H1 (cell line): ENCODE data around the gene GPHB5. TPM values are rescaled to one million over a fixed set of nuclear protein-coding genes. Genes with fewer than 3 reads are reported as not detected.

Source experiments
- CTCF ChIA-PET: fragments of 300-600 bp; sonication (Branson Sonifier 250); formaldehyde crosslinking; loops from one replicate; lab custom pipeline; 2021; ENCODE audit not compliant: partially characterized antibody; lab: Charles Lee
- POLR2A ChIA-PET: fragments of 300-600 bp; sonication (Branson Sonifier 250); formaldehyde crosslinking; loops from one replicate; lab custom pipeline; 2021; ENCODE audit warnings: inconsistent platforms; ENCODE audit not compliant: partially characterized antibody; lab: Charles Lee
- DNase-seq, 2 experiments: peaks; one replicate each; pipeline versions ENCODE4 v3.0.0 to v3.0.0-alpha.2; 2010 to 2022; ENCODE audit warnings: low spot score in 2 of 2, low read depth in 1 of 2, mixed read lengths in 1 of 2
- FAIRE-seq: peaks from 2 replicates; lab custom pipeline; 2011; peaks lifted over from hg19 to GRCh38; lab: Jason Lieb, UNC
- H2AFZ ChIP-seq: 2 replicates; pipeline ENCODE4 v1.8.1; 2012; ENCODE audit warnings: low read length, inconsistent platforms
- H2AK5ac ChIP-seq: 2 replicates; pipeline ENCODE4 v1.6.1; 2013; ENCODE audit warnings: low read depth, low read length
- H2BK120ac ChIP-seq: replicated peaks from 2 replicates; pipeline ENCODE3; 2013; ENCODE audit warnings: low read depth, low read length, inconsistent platforms
- H2BK12ac ChIP-seq: 2 replicates; pipeline ENCODE4 v1.6.1; 2013; ENCODE audit warnings: low read depth, low read length
- H2BK15ac ChIP-seq: 2 replicates; pipeline ENCODE4 v1.6.1; 2013; ENCODE audit warnings: low read length
- H2BK20ac ChIP-seq: 2 replicates; pipeline ENCODE4 v1.6.1; 2013; ENCODE audit warnings: low read length
- H2BK5ac ChIP-seq: 2 replicates; pipeline ENCODE4 v1.6.1; 2013; ENCODE audit warnings: low read depth, low read length
- H3K14ac ChIP-seq: 2 replicates; pipeline ENCODE4 v1.6.1; 2013; ENCODE audit warnings: inconsistent platforms; ENCODE audit not compliant: insufficient read length
- H3K18ac ChIP-seq: 2 replicates; pipeline ENCODE4 v1.6.1; 2013; ENCODE audit warnings: low read length; ENCODE audit errors: extremely low read depth
- H3K23ac ChIP-seq: 2 replicates; pipeline ENCODE4 v1.6.1; 2013; ENCODE audit warnings: inconsistent platforms; ENCODE audit not compliant: insufficient read length
- H3K23me2 ChIP-seq: 2 replicates; pipeline ENCODE4 v1.6.1; 2013; ENCODE audit warnings: low read depth, low read length
- H3K27ac ChIP-seq: 2 replicates; pipeline ENCODE4 v1.6.1; 2011; ENCODE audit warnings: low read depth, low read length, inconsistent platforms
- H3K27me3 ChIP-seq, 4 experiments: replicated peaks in 1 of 4; 1 replicate in 1 of 4; 2 replicates in 3 of 4; pipeline versions ENCODE4 v1.6.1 to v1.8.1; 2011 to 2013; ENCODE audit warnings: low read length in 3 of 4, mild to moderate bottlenecking in 3 of 4, inconsistent platforms in 2 of 4, mixed read lengths in 2 of 4, moderate library complexity in 1 of 4; ENCODE audit not compliant: control insufficient read depth in 3 of 4, insufficient read depth in 3 of 4; ENCODE audit errors: extremely low read depth in 1 of 4
- H3K36me3 ChIP-seq, 4 experiments: 2 replicates each; pipeline versions ENCODE4 v1.6.1 to v1.8.1; 2011 to 2013; ENCODE audit warnings: mild to moderate bottlenecking in 4 of 4, low read length in 3 of 4, moderate library complexity in 2 of 4, control low read depth in 1 of 4, inconsistent platforms in 1 of 4; ENCODE audit not compliant: insufficient read depth in 4 of 4, control insufficient read depth in 2 of 4
- H3K4ac ChIP-seq: replicated peaks from 2 replicates; pipeline ENCODE3; 2013; ENCODE audit warnings: low read length, low read depth, mixed read lengths, inconsistent platforms; ENCODE audit not compliant: insufficient read length
- H3K4me1 ChIP-seq, 4 experiments: replicated peaks in 1 of 4; 1 replicate in 1 of 4; 2 replicates in 3 of 4; pipeline versions ENCODE4 v1.6.1 to v1.8.1; 2011 to 2013; ENCODE audit warnings: low read length in 3 of 4, inconsistent platforms in 2 of 4, mixed read lengths in 1 of 4; ENCODE audit not compliant: insufficient read depth in 4 of 4, control insufficient read depth in 3 of 4
- H3K4me2 ChIP-seq, 2 experiments: 2 replicates each; pipeline versions ENCODE4 v1.6.1 to v1.8.1; 2011 to 2013; ENCODE audit warnings: low read depth in 2 of 2, low read length in 2 of 2, control low read depth in 1 of 2, inconsistent platforms in 1 of 2, mild to moderate bottlenecking in 1 of 2; ENCODE audit not compliant: insufficient read depth in 1 of 2
- H3K4me3 ChIP-seq, 4 experiments: fragments of 200-600, 300-600 bp in 1 of 4; sonication (generic), shearing (Covaris generic), sonication (Bioruptor Twin) in 1 of 4; 2 replicates each; pipeline versions ENCODE4 v1.5.1 to v1.8.1; 2011 to 2016; ENCODE audit warnings: low read length in 4 of 4, low read depth in 3 of 4, control low read depth in 2 of 4, inconsistent platforms in 2 of 4, mild to moderate bottlenecking in 2 of 4, mixed read lengths in 1 of 4, moderate library complexity in 1 of 4; ENCODE audit not compliant: insufficient read depth in 2 of 4; ENCODE audit errors: extremely low read depth in 1 of 4
- H3K56ac ChIP-seq: replicated peaks from 2 replicates; pipeline ENCODE3; 2013; ENCODE audit warnings: low read depth, mild to moderate bottlenecking, mixed read lengths, low read length, inconsistent platforms; ENCODE audit not compliant: insufficient read length
- H3K79me1 ChIP-seq: 2 replicates; pipeline ENCODE4 v1.6.1; 2013; ENCODE audit warnings: low read depth, low read length, control low read depth
- H3K79me2 ChIP-seq, 2 experiments: 2 replicates each; pipeline versions ENCODE4 v1.6.1 to v1.8.1; 2012 to 2013; ENCODE audit warnings: low read length in 2 of 2, mild to moderate bottlenecking in 2 of 2, inconsistent platforms in 1 of 2; ENCODE audit not compliant: insufficient read depth in 2 of 2, control insufficient read depth in 1 of 2
- H3K9ac ChIP-seq, 4 experiments: replicated peaks in 1 of 4; 1 replicate in 1 of 4; 2 replicates in 3 of 4; pipeline versions ENCODE4 v1.6.1 to v1.8.1; 2011 to 2013; ENCODE audit warnings: low read depth in 3 of 4, low read length in 3 of 4, control low read depth in 2 of 4, mild to moderate bottlenecking in 2 of 4, moderate library complexity in 2 of 4, inconsistent platforms in 1 of 4; ENCODE audit errors: extremely low read depth in 1 of 4
- H3K9me3 ChIP-seq, 2 experiments: 2 replicates each; pipeline versions ENCODE4 v1.6.1 to v1.8.1; 2012 to 2013; ENCODE audit warnings: mild to moderate bottlenecking in 2 of 2, moderate library complexity in 2 of 2, control low read depth in 1 of 2, inconsistent platforms in 1 of 2, low read depth in 1 of 2, low read length in 1 of 2, mixed read lengths in 1 of 2; ENCODE audit not compliant: insufficient read depth in 2 of 2
- H4K20me1 ChIP-seq, 2 experiments: replicated peaks in 1 of 2; 2 replicates each; pipeline versions ENCODE3 to v1.8.1; 2011 to 2013; ENCODE audit warnings: inconsistent platforms in 2 of 2, low read length in 2 of 2, mild to moderate bottlenecking in 1 of 2; ENCODE audit not compliant: insufficient read depth in 2 of 2, control insufficient read depth in 1 of 2
- H4K5ac ChIP-seq: 2 replicates; pipeline ENCODE4 v1.6.1; 2013; ENCODE audit warnings: low read length, low read depth, mixed read lengths, inconsistent platforms; ENCODE audit not compliant: insufficient read length
- H4K8ac ChIP-seq: 2 replicates; pipeline ENCODE4 v1.8.0; 2013; ENCODE audit warnings: mild to moderate bottlenecking, moderate library complexity, low read length, inconsistent platforms; ENCODE audit not compliant: insufficient read depth; ENCODE audit errors: extremely low read depth
- H4K91ac ChIP-seq: replicated peaks from 2 replicates; pipeline ENCODE3; 2013; ENCODE audit warnings: low read length, mixed read lengths, inconsistent platforms; ENCODE audit not compliant: insufficient read length
- ATF3 ChIP-seq: IDR thresholded peaks from 2 replicates; pipeline ENCODE4 v1.6.1; 2011; ENCODE audit warnings: low read depth, mild to moderate bottlenecking, low read length; ENCODE audit not compliant: insufficient read depth
- BRCA1 ChIP-seq: IDR thresholded peaks from 2 replicates; pipeline ENCODE4 v1.6.1; 2012; ENCODE audit warnings: low read depth, low read length, improper control_type of control experiment
- CEBPB ChIP-seq: IDR thresholded peaks from 2 replicates; pipeline ENCODE4 v1.6.1; 2012; ENCODE audit warnings: low read depth, low read length
- JUN ChIP-seq: IDR thresholded peaks from 2 replicates; pipeline ENCODE4 v1.6.1; 2011; ENCODE audit warnings: low read depth, mild to moderate bottlenecking, improper control_type of control experiment, low read length
- NANOG ChIP-seq: IDR thresholded peaks from 2 replicates; pipeline ENCODE4 v1.6.1; 2011; ENCODE audit warnings: low read length, low read depth, mild to moderate bottlenecking, inconsistent platforms; ENCODE audit not compliant: insufficient read depth, poor library complexity, severe bottlenecking
- SIN3A ChIP-seq, 2 experiments: IDR thresholded peaks in 1 of 2; conservative IDR thresholded peaks in 1 of 2; 2 replicates each; pipeline ENCODE4 v1.6.1; 2011 to 2012; ENCODE audit warnings: low read length in 2 of 2, improper control_type of control experiment in 1 of 2, low read depth in 1 of 2, mild to moderate bottlenecking in 1 of 2
- WGBS, 2 experiments: shearing (Covaris generic) in 1 of 2; methylation state at CpG; one replicate each; pipeline versions ENCODE4 v1.1.6 to v1.1.7; 2013 to 2015; ENCODE audit warnings: low lambda C conversion rate in 2 of 2, mixed read lengths in 2 of 2, inconsistent platforms in 1 of 2, low coverage in 1 of 2, missing lambda C conversion rate in 1 of 2; ENCODE audit not compliant: insufficient replicate concordance in 2 of 2, insufficient coverage in 1 of 2, insufficient read length in 1 of 2; ENCODE audit errors: extremely low coverage in 1 of 2, missing lambda C conversion rate in 1 of 2; 5-methylcytosine and 5-hydroxymethylcytosine counted together
- polyA plus RNA-seq, 7 experiments: library from polyadenylated mRNA; depleted of rRNA in 3 of 7; stranded (reverse) in 5 of 7; unstranded in 2 of 7; fragments of >200 nt in 5 of 7; fragments of 200-250 nt in 2 of 7; gene quantifications; 1 replicate in 5 of 7; 2 replicates in 1 of 7; 4 replicates in 1 of 7; pipeline versions ENCODE4 v1.2.1 to v1.2.3, GENCODE V29; 2011 to 2013; ENCODE audit warnings: missing spikeins in 2 of 7, mixed read lengths in 2 of 7
- total RNA-seq: library from RNA; stranded (reverse); fragmentation: NEBNext Ultra II Directional; extraction: Animal tissue kit (Norgen Biotek cat#: 25700); gene quantifications from 2 replicates; pipeline ENCODE4 v1.2.1, GENCODE V29; 2021

GPHB5 gene
- total and polyA plus RNA-seq, 2 of the 8 experiments (the other 6 are each of a cell fraction or from before 2014, with no cell fraction given), result not detected

DNA sequence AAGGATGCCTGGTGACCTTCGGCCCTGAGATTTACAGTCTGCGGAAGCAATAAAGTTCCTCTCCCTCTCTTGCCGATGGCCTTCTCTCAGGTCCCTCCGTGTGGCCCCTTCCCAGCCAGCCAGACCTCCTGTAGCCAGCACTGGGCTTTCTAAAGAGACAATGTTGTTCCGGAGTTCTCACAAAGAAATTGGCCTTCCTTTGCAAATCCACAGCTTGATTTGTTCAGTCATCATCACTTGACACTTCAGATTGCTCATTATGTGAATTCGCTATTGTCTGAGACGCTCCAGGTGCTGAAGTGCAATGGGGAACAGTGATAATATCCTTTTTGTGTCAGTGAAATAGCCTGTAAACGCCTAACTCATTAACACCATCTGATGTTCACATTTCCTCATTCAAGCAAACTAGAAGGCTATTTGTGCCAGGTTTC lies 43.7 kb upstream of the GPHB5 start:
- H2AFZ ChIP-seq, result no peak overlapping the region
- no peaks in the 10 kb centered on the region for H3K36me3 ChIP-seq
- H3K14ac ChIP-seq, result no peak overlapping the region
- no peaks in the 10 kb centered on the region for H4K20me1 ChIP-seq
- H2AK5ac ChIP-seq, result no peak overlapping the region
- no peak overlapping the region for H3K18ac ChIP-seq
- DNase-seq (no peak), FAIRE-seq (no peak)
- no peaks in the 10 kb centered on the region for H3K27me3 ChIP-seq
- H3K79me2 ChIP-seq, result no peaks in the 10 kb centered on the region
- no peak overlapping the region for H4K8ac ChIP-seq
- 0 out of 7 replicates have a peak, but pooled peaks cover 0 to 2% (median 0%) of the 10 kb centered on the region in 4 experiments for H3K4me1 ChIP-seq
- H2BK5ac ChIP-seq, result no peak overlapping the region
- H3K4ac ChIP-seq, result no peak overlapping the region
- CTCF ChIA-PET, result interaction anchor here (0.6 to 0.9 kb wide), 5 partner anchors 9 to 935 kb away, joined by 3 read pairs; no protein-coding TSS in a partner anchor
- no peaks in the 10 kb centered on the region for H3K23me2 ChIP-seq
- H2BK120ac ChIP-seq, result no peak overlapping the region
- H3K27ac ChIP-seq, result no peak overlapping the region
- H2BK15ac ChIP-seq, result no peak overlapping the region
- H3K4me2 ChIP-seq, result no peak overlapping the region
- H3K56ac ChIP-seq, result no peak overlapping the region
- TF ChIP-seq CEBPB, result no peak
- TF ChIP-seq SIN3A (conservative IDR thresholded peaks at IDR 0.05 in 1 of 2, IDR thresholded peaks at IDR 0.05 in 1 of 2; ENCODE audit: low read depth in 1 of 2, low read length in 2 of 2), result no peak
- no peak for TF ChIP-seq JUN
- TF ChIP-seq BRCA1, result no peak
- TF ChIP-seq NANOG, result no peak
- TF ChIP-seq ATF3, result no peak
- TF ChIP-seq, all 59 proteins: peak for 0
- H3K23ac ChIP-seq, result no peak overlapping the region
- H3K9me3 ChIP-seq, result no peaks in the 10 kb centered on the region
- WGBS, 2 experiments, result 81% methylated on average over 8 of the region's 8 CpGs; no CpG with 5 or more reads in 1 of the 2 experiments
- POLR2A ChIA-PET, result interaction anchor here (0.5 kb wide), 1 partner anchor 489 kb away, joined by 4 read pairs; no protein-coding TSS in a partner anchor
- no peak overlapping the region for H3K4me3 ChIP-seq
- no peak overlapping the region for H4K91ac ChIP-seq
- H4K5ac ChIP-seq, result no peak overlapping the region
- H3K9ac ChIP-seq, result no peak overlapping the region
- H2BK12ac ChIP-seq, result no peak overlapping the region
- no peak overlapping the region for H2BK20ac ChIP-seq
- H3K79me1 ChIP-seq, result no peaks in the 10 kb centered on the region
